Neural cell (in vitro differentiated cells): ENCODE results near the gene EEF1A1. TPM values are rescaled to one million over a fixed set of nuclear protein-coding genes. Genes with fewer than 3 reads are reported as not detected.
"Not testable (repeated sequence)": the region's sequence is repeated elsewhere in the genome, so short reads cannot be mapped to it uniquely, and the experiment has no call there.

Experiments
- H2AFZ ChIP-seq: fragments of 200-600, 300-800 bp; sonication (generic), shearing (Covaris generic); 2 replicates; pipeline ENCODE4 v1.6.0; 2014; ENCODE audit warnings: low read depth, mild to moderate bottlenecking, antibody characterized with exemption, low read length, moderate library complexity
- H3F3A ChIP-seq: fragments of 200-600 bp; shearing (Covaris generic); 2 replicates; pipeline ENCODE4 v1.6.1; 2016; ENCODE audit warnings: mild to moderate bottlenecking, moderate library complexity, mixed read lengths, antibody characterized with exemption, low read length; ENCODE audit not compliant: insufficient read depth, poor library complexity, severe bottlenecking
- H3K27ac ChIP-seq: fragments of 200-600, 300-800 bp; sonication (generic), shearing (Covaris generic); 2 replicates; pipeline ENCODE4 v1.5.1; 2014; ENCODE audit warnings: mild to moderate bottlenecking, low read length, moderate library complexity
- H3K27me3 ChIP-seq: fragments of 300-800, 200-600 bp; sonication (generic), shearing (Covaris generic); 2 replicates; pipeline ENCODE4 v1.6.0; 2014; ENCODE audit warnings: mild to moderate bottlenecking, low read depth, low read length, moderate library complexity; ENCODE audit not compliant: insufficient read depth
- H3K36me3 ChIP-seq: fragments of 300-800, 200-600 bp; sonication (generic), shearing (Covaris generic); 2 replicates; pipeline ENCODE4 v1.5.1; 2014; ENCODE audit warnings: mild to moderate bottlenecking, antibody characterized with exemption, low read length, moderate library complexity; ENCODE audit not compliant: insufficient read depth
- H3K4me2 ChIP-seq: fragments of 300-800, 200-600 bp; sonication (generic), shearing (Covaris generic); 2 replicates; pipeline ENCODE4 v1.6.0; 2014; ENCODE audit warnings: mild to moderate bottlenecking, low read length
- H3K4me3 ChIP-seq: fragments of 300-800, 200-600 bp; sonication (generic), shearing (Covaris generic); 2 replicates; pipeline ENCODE4 v1.5.1; 2014; ENCODE audit warnings: mild to moderate bottlenecking, low read length, moderate library complexity
- H3K79me2 ChIP-seq: fragments of 200-600 bp; shearing (Covaris generic); replicated peaks from 2 replicates; pipeline ENCODE4 v1.6.0; 2014; ENCODE audit warnings: mild to moderate bottlenecking, low read length, moderate library complexity; ENCODE audit not compliant: insufficient read depth
- H3K9ac ChIP-seq: fragments of 300-800, 200-600 bp; sonication (generic), shearing (Covaris generic); 2 replicates; pipeline ENCODE4 v1.6.1; 2016; ENCODE audit warnings: mild to moderate bottlenecking, low read length, mixed read lengths
- H3K9me2 ChIP-seq: fragments of 200-600 bp; shearing (Covaris generic); 2 replicates; pipeline ENCODE4 v1.6.1; 2016; ENCODE audit warnings: mild to moderate bottlenecking, low read length, mixed read lengths; ENCODE audit not compliant: insufficient read depth
- H3K9me3 ChIP-seq: fragments of 200-600, 300-800 bp; sonication (generic), shearing (Covaris generic); 2 replicates; pipeline ENCODE4 v1.6.1; 2016; ENCODE audit warnings: mild to moderate bottlenecking, mixed run types, low read length, moderate library complexity, mixed read lengths
- H4K20me1 ChIP-seq: fragments of 200-600 bp; shearing (Covaris generic); 2 replicates; pipeline ENCODE4 v1.6.1; 2016; ENCODE audit warnings: mild to moderate bottlenecking, mixed run types; ENCODE audit not compliant: insufficient read depth
- CTCF ChIP-seq: fragments of 450-650 bp; IDR thresholded peaks from 2 replicates; pipeline ENCODE4 v1.5.1; 2014; ENCODE audit warnings: antibody characterized with exemption, mild to moderate bottlenecking, moderate library complexity; ENCODE audit not compliant: poor library complexity, severe bottlenecking
- EP300 ChIP-seq: fragments of 450-650 bp; conservative IDR thresholded peaks from 2 replicates; pipeline ENCODE4 v1.6.1; 2014; ENCODE audit warnings: antibody characterized with exemption, mild to moderate bottlenecking, moderate library complexity; ENCODE audit not compliant: poor library complexity, severe bottlenecking
- EZH2 ChIP-seq: fragments of 200-600, 300-800 bp; shearing (Covaris generic), sonication (generic); IDR thresholded peaks from 2 replicates; pipeline ENCODE4 v1.6.1; 2014; ENCODE audit warnings: antibody characterized with exemption, low read length, borderline replicate concordance, mild to moderate bottlenecking; ENCODE audit not compliant: insufficient read depth, poor library complexity, severe bottlenecking
- MXI1 ChIP-seq: fragments of 450-650 bp; conservative IDR thresholded peaks from 2 replicates; pipeline ENCODE4 v1.6.1; 2014; ENCODE audit warnings: antibody characterized with exemption, mild to moderate bottlenecking; ENCODE audit not compliant: poor library complexity, severe bottlenecking
- POLR2AphosphoS5 ChIP-seq: IDR thresholded peaks from 2 replicates; pipeline ENCODE4 v1.6.1; 2012
- RAD21 ChIP-seq: fragments of 450-650 bp; conservative IDR thresholded peaks from 2 replicates; pipeline ENCODE4 v1.6.1; 2014; ENCODE audit warnings: antibody characterized with exemption, mild to moderate bottlenecking, moderate library complexity
- SMC3 ChIP-seq: fragments of 450-650 bp; conservative IDR thresholded peaks from 2 replicates; pipeline ENCODE4 v1.6.1; 2014; ENCODE audit warnings: antibody characterized with exemption, mild to moderate bottlenecking, moderate library complexity; ENCODE audit not compliant: poor library complexity
- TAF1 ChIP-seq: IDR thresholded peaks from 2 replicates; pipeline ENCODE4 v1.6.1; 2012; ENCODE audit warnings: low read depth
- polyA plus RNA-seq: library from polyadenylated mRNA; depleted of rRNA; stranded (reverse); fragments of >200 nt; gene quantifications from 2 replicates; pipeline ENCODE4 v1.2.3, GENCODE V29; 2014
- TF ChIP-seq, protein P1 (sequence below): IDR thresholded peaks from 2 replicates; pipeline ENCODE4 v1.6.1; 2012; ENCODE audit warnings: borderline replicate concordance

EEF1A1 gene
- polyA plus RNA-seq, 1 donor from 2014 or later, result 10,705 TPM

- Histone ChIP-seq H2AFZ (no peak overlapping the region), H3K27ac (no peak overlapping the region), H3K9ac (no peak overlapping the region), H3K79me2 (no peaks in the 10 kb centered on the region), H3F3A (no peaks in the 10 kb centered on the region), H3K27me3 (no peaks in the 10 kb centered on the region), H4K20me1 (no peaks in the 10 kb centered on the region), H3K36me3 (no peaks in the 10 kb centered on the region), H3K9me3 (no peaks in the 10 kb centered on the region), H3K4me3 (no peak overlapping the region), H3K9me2 (no peaks in the 10 kb centered on the region), H3K4me2 (no peak overlapping the region)
- TF ChIP-seq POLR2AphosphoS5 (no peak), TAF1 (no peak), MXI1 (no peak), CTCF (no peak), SMC3 (no peak), RAD21 (no peak), EZH2 (no peak), EP300 (no peak)
- TF ChIP-seq, protein P1, sequence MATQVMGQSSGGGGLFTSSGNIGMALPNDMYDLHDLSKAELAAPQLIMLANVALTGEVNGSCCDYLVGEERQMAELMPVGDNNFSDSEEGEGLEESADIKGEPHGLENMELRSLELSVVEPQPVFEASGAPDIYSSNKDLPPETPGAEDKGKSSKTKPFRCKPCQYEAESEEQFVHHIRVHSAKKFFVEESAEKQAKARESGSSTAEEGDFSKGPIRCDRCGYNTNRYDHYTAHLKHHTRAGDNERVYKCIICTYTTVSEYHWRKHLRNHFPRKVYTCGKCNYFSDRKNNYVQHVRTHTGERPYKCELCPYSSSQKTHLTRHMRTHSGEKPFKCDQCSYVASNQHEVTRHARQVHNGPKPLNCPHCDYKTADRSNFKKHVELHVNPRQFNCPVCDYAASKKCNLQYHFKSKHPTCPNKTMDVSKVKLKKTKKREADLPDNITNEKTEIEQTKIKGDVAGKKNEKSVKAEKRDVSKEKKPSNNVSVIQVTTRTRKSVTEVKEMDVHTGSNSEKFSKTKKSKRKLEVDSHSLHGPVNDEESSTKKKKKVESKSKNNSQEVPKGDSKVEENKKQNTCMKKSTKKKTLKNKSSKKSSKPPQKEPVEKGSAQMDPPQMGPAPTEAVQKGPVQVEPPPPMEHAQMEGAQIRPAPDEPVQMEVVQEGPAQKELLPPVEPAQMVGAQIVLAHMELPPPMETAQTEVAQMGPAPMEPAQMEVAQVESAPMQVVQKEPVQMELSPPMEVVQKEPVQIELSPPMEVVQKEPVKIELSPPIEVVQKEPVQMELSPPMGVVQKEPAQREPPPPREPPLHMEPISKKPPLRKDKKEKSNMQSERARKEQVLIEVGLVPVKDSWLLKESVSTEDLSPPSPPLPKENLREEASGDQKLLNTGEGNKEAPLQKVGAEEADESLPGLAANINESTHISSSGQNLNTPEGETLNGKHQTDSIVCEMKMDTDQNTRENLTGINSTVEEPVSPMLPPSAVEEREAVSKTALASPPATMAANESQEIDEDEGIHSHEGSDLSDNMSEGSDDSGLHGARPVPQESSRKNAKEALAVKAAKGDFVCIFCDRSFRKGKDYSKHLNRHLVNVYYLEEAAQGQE, result no peak
Observed at GRCh38 chr6:73560182-73560732, 39.4 kb upstream of the EEF1A1 start.

DNA sequence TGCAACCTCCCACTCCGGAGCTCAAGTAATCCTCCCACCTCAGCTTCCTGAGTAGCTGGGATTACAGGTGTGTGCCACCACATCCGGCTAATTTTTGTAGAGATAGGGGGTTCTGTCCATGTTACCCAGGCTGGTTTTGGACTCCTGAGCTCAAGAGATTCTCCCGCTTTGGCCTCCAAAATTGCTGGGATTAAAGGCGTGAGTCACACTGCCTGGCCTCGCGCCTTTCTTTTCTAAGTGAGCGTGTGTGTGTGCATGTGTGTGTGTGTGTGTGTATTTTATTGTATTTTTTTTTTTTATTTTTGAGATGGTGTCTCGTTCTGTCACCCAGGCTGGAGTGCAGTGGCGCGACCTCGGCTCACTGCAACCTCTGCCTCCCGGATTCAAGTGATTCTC, 38.6 kb upstream of the EEF1A1 start:
- H3F3A ChIP-seq, H3K9me2 ChIP-seq, H3K9ac ChIP-seq, H3K27me3 ChIP-seq, H3K4me3 ChIP-seq, H3K79me2 ChIP-seq, H3K27ac ChIP-seq, H3K9me3 ChIP-seq, H3K4me2 ChIP-seq, H4K20me1 ChIP-seq, H2AFZ ChIP-seq, H3K36me3 ChIP-seq: not testable (repeated sequence)
